ENCODE results near the gene CHRD. TPM values are rescaled to one million over a fixed set of nuclear protein-coding genes. Genes with fewer than 3 reads are reported as not detected.

The CHRD gene
- total RNA-seq, 2 donors from 2014 or later = 0.05 to 0.39 TPM

- ATAC-seq (replicated peaks) = no peak
- no peak overlapping the region for H3K27ac Mint-ChIP-seq
- no peaks in the 10 kb centered on the region for H3K9me3 Mint-ChIP-seq
- peaks cover 18% of the 10 kb centered on the region for H3K27me3 Mint-ChIP-seq
- no peaks in the 10 kb centered on the region for H3K36me3 Mint-ChIP-seq (ENCODE audit: low read depth)
- H3K4me1 Mint-ChIP-seq = no peaks in the 10 kb centered on the region
- H3K4me3 Mint-ChIP-seq = no peak overlapping the region
Observed at GRCh38 chr3:184391266-184391665, 11.4 kb downstream of the CHRD start.

- Mint-ChIP-seq H3K4me1 (no peaks in the 10 kb centered on the region), H3K27ac (no peak overlapping the region), H3K9me3 (no peaks in the 10 kb centered on the region), H3K27me3 (peaks cover 10% of the 10 kb centered on the region), H3K4me3 (no peak overlapping the region), H3K36me3 (ENCODE audit: low read depth) (no peaks in the 10 kb centered on the region)
- ATAC-seq (replicated peaks) = no peak
Observed at GRCh38 chr3:184395320-184395660, 15.4 kb downstream of the CHRD start.

- peaks cover 16% of the 10 kb centered on the region for H3K27me3 Mint-ChIP-seq
- no peaks in the 10 kb centered on the region for H3K4me1 Mint-ChIP-seq
- no peak overlapping the region for H3K4me3 Mint-ChIP-seq
- ATAC-seq (replicated peaks) = no peak
- H3K36me3 Mint-ChIP-seq (ENCODE audit: low read depth) = no peaks in the 10 kb centered on the region
- no peaks in the 10 kb centered on the region for H3K9me3 Mint-ChIP-seq
- no peak overlapping the region for H3K27ac Mint-ChIP-seq
Observed at GRCh38 chr3:184399410-184399809, 19.6 kb downstream of the CHRD start.

GRCh38 chr3:184405075-184406030 lies 25.5 kb downstream of the CHRD start:
- no peak for ATAC-seq (replicated peaks)
- Mint-ChIP-seq H3K27me3 (peaks cover 16% of the 10 kb centered on the region), H3K27ac (no peak overlapping the region), H3K4me3 (no peak overlapping the region), H3K36me3 (ENCODE audit: low read depth) (no peaks in the 10 kb centered on the region), H3K9me3 (no peaks in the 10 kb centered on the region), H3K4me1 (no peaks in the 10 kb centered on the region)

GRCh38 chr3:184409331-184409926 lies 29.6 kb downstream of the CHRD start:
- H3K4me1 Mint-ChIP-seq = no peaks in the 10 kb centered on the region
- H3K4me3 Mint-ChIP-seq = no peak overlapping the region
- H3K9me3 Mint-ChIP-seq = no peaks in the 10 kb centered on the region
- H3K27ac Mint-ChIP-seq = no peak overlapping the region
- H3K27me3 Mint-ChIP-seq = no peaks in the 10 kb centered on the region
- no peaks in the 10 kb centered on the region for H3K36me3 Mint-ChIP-seq (ENCODE audit: low read depth)
- ATAC-seq (replicated peaks) = no peak

- Mint-ChIP-seq H3K4me3 (no peak overlapping the region), H3K27me3 (no peaks in the 10 kb centered on the region), H3K36me3 (ENCODE audit: low read depth) (no peaks in the 10 kb centered on the region), H3K4me1 (no peaks in the 10 kb centered on the region), H3K9me3 (no peaks in the 10 kb centered on the region), H3K27ac (no peak overlapping the region)
- ATAC-seq (replicated peaks) = no peak
Observed at GRCh38 chr3:184409946-184410500, 30.2 kb downstream of the CHRD start.

GRCh38 chr3:184414418-184415202 lies 34.8 kb downstream of the CHRD start:
- no peak overlapping the region for H3K4me3 Mint-ChIP-seq
- H3K36me3 Mint-ChIP-seq (ENCODE audit: low read depth) = no peaks in the 10 kb centered on the region
- no peaks in the 10 kb centered on the region for H3K9me3 Mint-ChIP-seq
- no peak for ATAC-seq (replicated peaks)
- H3K27ac Mint-ChIP-seq = no peak overlapping the region
- no peaks in the 10 kb centered on the region for H3K27me3 Mint-ChIP-seq
- H3K4me1 Mint-ChIP-seq = no peaks in the 10 kb centered on the region

- Mint-ChIP-seq H3K36me3 (ENCODE audit: low read depth) (no peaks in the 10 kb centered on the region), H3K4me1 (no peaks in the 10 kb centered on the region), H3K4me3 (no peak overlapping the region), H3K9me3 (no peaks in the 10 kb centered on the region), H3K27me3 (no peaks in the 10 kb centered on the region), H3K27ac (no peak overlapping the region)
- ATAC-seq (replicated peaks) = no peak
Observed at GRCh38 chr3:184415203-184415490, 35.3 kb downstream of the CHRD start.

- Mint-ChIP-seq H3K36me3 (ENCODE audit: low read depth) (no peaks in the 10 kb centered on the region), H3K4me3 (no peak overlapping the region), H3K27ac (no peak overlapping the region), H3K27me3 (peaks cover 1% of the 10 kb centered on the region), H3K4me1 (no peaks in the 10 kb centered on the region), H3K9me3 (no peaks in the 10 kb centered on the region)
- ATAC-seq (replicated peaks) = peak; percentile 96
Observed at GRCh38 chr3:184417619-184418327, 37.9 kb downstream of the CHRD start.

- Mint-ChIP-seq H3K27me3 (peaks cover 10% of the 10 kb centered on the region), H3K36me3 (ENCODE audit: low read depth) (no peaks in the 10 kb centered on the region)
Observed at GRCh38 chr3:184419171-184419570, 39.3 kb downstream of the CHRD start.

GRCh38 chr3:184423561-184423960 lies 43.7 kb downstream of the CHRD start:
- Mint-ChIP-seq H3K36me3 (ENCODE audit: low read depth) (no peaks in the 10 kb centered on the region), H3K9me3 (no peaks in the 10 kb centered on the region), H3K4me3 (no peak overlapping the region), H3K27me3 (peaks cover 10% of the 10 kb centered on the region), H3K4me1 (no peaks in the 10 kb centered on the region), H3K27ac (no peak overlapping the region)
- ATAC-seq (replicated peaks) = no peak

More at GRCh38 chr3:184419171-184419570, 39.3 kb downstream of the CHRD start:
- Mint-ChIP-seq H3K27ac (no peak overlapping the region), H3K4me3 (no peak overlapping the region), H3K9me3 (no peaks in the 10 kb centered on the region), H3K4me1 (no peaks in the 10 kb centered on the region)
- ATAC-seq (replicated peaks) = no peak

GRCh38 chr3:184426691-184427141 lies 46.9 kb downstream of the CHRD start:
- Mint-ChIP-seq H3K36me3 (ENCODE audit: low read depth) (no peaks in the 10 kb centered on the region), H3K4me1 (no peaks in the 10 kb centered on the region), H3K9me3 (no peaks in the 10 kb centered on the region), H3K27me3 (peaks cover 10% of the 10 kb centered on the region), H3K27ac (no peak overlapping the region), H3K4me3 (no peak overlapping the region)
- ATAC-seq (replicated peaks) = no peak

GRCh38 chr3:184428561-184429175 lies 48.8 kb downstream of the CHRD start:
- Mint-ChIP-seq H3K27me3 (peaks cover under 1% of the 10 kb centered on the region), H3K4me3 (no peak overlapping the region), H3K36me3 (ENCODE audit: low read depth) (no peaks in the 10 kb centered on the region), H3K9me3 (no peaks in the 10 kb centered on the region), H3K27ac (no peak overlapping the region), H3K4me1 (no peaks in the 10 kb centered on the region)
- ATAC-seq (replicated peaks) = no peak

GRCh38 chr3:184429786-184430185 lies 49.9 kb downstream of the CHRD start:
- Mint-ChIP-seq H3K9me3 (no peaks in the 10 kb centered on the region), H3K27me3 (no peaks in the 10 kb centered on the region), H3K27ac (no peak overlapping the region), H3K4me3 (no peak overlapping the region), H3K36me3 (ENCODE audit: low read depth) (no peaks in the 10 kb centered on the region), H3K4me1 (no peaks in the 10 kb centered on the region)
- no peak for ATAC-seq (replicated peaks)
